ENCODE results near the gene LRRD1.
A peak's percentile ranks its signal among the peaks of the same experiment; 100 is the strongest.
"Not testable (repeated sequence)": the region's sequence is repeated elsewhere in the genome, so short reads cannot be mapped to it uniquely, and the experiment has no call there.

LRRD1 gene

GRCh38 chr7:92178928-92179924, at the start of gene LRRD1:
TSS of gene LRRD1 (minus strand) at chr7:92179142. CDS start at chr7:92165202, 13,940 bp downstream.
- peak; percentile 94 for DNase-seq

GRCh38 chr7:92228742-92229141, 49.8 kb upstream of the LRRD1 start:
- DNase-seq: no peak

- DNase-seq: no peak
Observed at GRCh38 chr7:92228100-92228499, 49.2 kb upstream of the LRRD1 start.

GRCh38 chr7:92226981-92227380, 48.0 kb upstream of the LRRD1 start:
- no peak for DNase-seq

GRCh38 chr7:92221766-92222165, 42.8 kb upstream of the LRRD1 start:
- DNase-seq: no peak

- no peak for DNase-seq
Observed at GRCh38 chr7:92206672-92207071, 27.7 kb upstream of the LRRD1 start.

- no peak for DNase-seq
Observed at GRCh38 chr7:92205987-92206386, 27.0 kb upstream of the LRRD1 start.

- DNase-seq: no peak
Observed at GRCh38 chr7:92200791-92201190, 21.8 kb upstream of the LRRD1 start.

GRCh38 chr7:92192326-92192725, 13.4 kb upstream of the LRRD1 start:
- no peak for DNase-seq

- not testable (repeated sequence) for DNase-seq
Observed at GRCh38 chr7:92189246-92189645, 10.3 kb upstream of the LRRD1 start.

GRCh38 chr7:92184294-92184693, 5.4 kb upstream of the LRRD1 start:
- DNase-seq: not testable (repeated sequence)

GRCh38 chr7:92177362-92177761, 1.6 kb downstream of the LRRD1 start:
- DNase-seq: no peak

- DNase-seq: not testable (repeated sequence)
Observed at GRCh38 chr7:92169529-92169928, 9.4 kb downstream of the LRRD1 start.

- DNase-seq: no peak
Observed at GRCh38 chr7:92161271-92161670, 17.7 kb downstream of the LRRD1 start.

- no peak for DNase-seq
Observed at GRCh38 chr7:92158660-92159575, 20.0 kb downstream of the LRRD1 start.

- no peak for DNase-seq
Observed at GRCh38 chr7:92156990-92157389, 22.0 kb downstream of the LRRD1 start.

- DNase-seq: no peak
Observed at GRCh38 chr7:92155108-92155739, 23.7 kb downstream of the LRRD1 start.

- no peak for DNase-seq
Observed at GRCh38 chr7:92150450-92151017, 28.4 kb downstream of the LRRD1 start.

- DNase-seq: no peak
Observed at GRCh38 chr7:92149736-92150239, 29.2 kb downstream of the LRRD1 start.

- DNase-seq: not testable (repeated sequence)
Observed at GRCh38 chr7:92143192-92143880, 35.6 kb downstream of the LRRD1 start.

GRCh38 chr7:92142791-92143190, 36.2 kb downstream of the LRRD1 start:
- DNase-seq: not testable (repeated sequence)

GRCh38 chr7:92141161-92141560, 37.8 kb downstream of the LRRD1 start:
- DNase-seq: no peak
